ENCODE measurements around the gene GPRC5B. TPM values are rescaled to one million over a fixed set of nuclear protein-coding genes. Genes with fewer than 3 reads are reported as not detected.

The GPRC5B gene
- polyA plus RNA-seq, 2 of the 4 experiments (the other 2 are of a cell fraction) = 12.8 to 19.1 TPM

- H3K4me2 ChIP-seq = no peak overlapping the region
- no peak overlapping the region for H3K4me3 ChIP-seq
- FAIRE-seq (no peak), ATAC-seq (no peak), DNase-seq (ENCODE audit: low read depth in 1 of 2, low spot score in 1 of 2) (no peak)
- TF ChIP-seq CHD4 (IDR thresholded peaks at IDR 0.05; ENCODE audit: borderline replicate concordance) (no peak), NR3C1 (IDR thresholded peaks at IDR 0.05) (no peak), CHD2 (IDR thresholded peaks at IDR 0.05; ENCODE audit: low read length, partially characterized antibody) (no peak), EP300 (IDR thresholded peaks at IDR 0.05) (no peak), NFE2L2 (conservative IDR thresholded peaks at IDR 0.05; ENCODE audit: low read length) (no peak), SMC3 (IDR thresholded peaks at IDR 0.05) (no peak), EHF (CRISPR knock-in tag; IDR thresholded peaks at IDR 0.05) (no peak), RCOR1 (IDR thresholded peaks at IDR 0.05; ENCODE audit: low read depth, low read length) (no peak), HES2 (IDR thresholded peaks at IDR 0.05) (no peak), HEYL (CRISPR knock-in tag; IDR thresholded peaks at IDR 0.05) (no peak), CEBPB (IDR thresholded peaks at IDR 0.05) (no peak)
- TF ChIP-seq, protein P1, sequence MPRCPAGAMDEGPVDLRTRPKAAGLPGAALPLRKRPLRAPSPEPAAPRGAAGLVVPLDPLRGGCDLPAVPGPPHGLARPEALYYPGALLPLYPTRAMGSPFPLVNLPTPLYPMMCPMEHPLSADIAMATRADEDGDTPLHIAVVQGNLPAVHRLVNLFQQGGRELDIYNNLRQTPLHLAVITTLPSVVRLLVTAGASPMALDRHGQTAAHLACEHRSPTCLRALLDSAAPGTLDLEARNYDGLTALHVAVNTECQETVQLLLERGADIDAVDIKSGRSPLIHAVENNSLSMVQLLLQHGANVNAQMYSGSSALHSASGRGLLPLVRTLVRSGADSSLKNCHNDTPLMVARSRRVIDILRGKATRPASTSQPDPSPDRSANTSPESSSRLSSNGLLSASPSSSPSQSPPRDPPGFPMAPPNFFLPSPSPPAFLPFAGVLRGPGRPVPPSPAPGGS (IDR thresholded peaks at IDR 0.05) = no peak
- no peaks in the 10 kb centered on the region for H3K9me3 ChIP-seq
- WGBS (ENCODE audit: missing lambda C conversion rate) = 35% methylated on average over 7 of the region's 7 CpGs
- CTCF ChIA-PET = interaction anchor here (0.7 to 17.4 kb wide), 4 partner anchors 300 to 483 kb away, joined by 3 to 374 read pairs (median 6); no protein-coding TSS in a partner anchor
- H3K4me1 ChIP-seq = 0 out of 3 replicates have a peak, but pooled peaks cover 4% of the 10 kb centered on the region
- H3K27ac ChIP-seq = no peak overlapping the region
- POLR2A ChIA-PET = no interaction called here
These were observed 16.5 kb upstream of the GPRC5B start for GRCh38 chr16:19901164-19901563.

- Histone ChIP-seq H3K9me3 (no peaks in the 10 kb centered on the region), H3K4me1 (0 out of 3 replicates have a peak, but pooled peaks cover 4% of the 10 kb centered on the region), H3K27ac (no peak overlapping the region), H3K4me3 (no peak overlapping the region), H3K4me2 (no peak overlapping the region)
- FAIRE-seq = no peak
- TF ChIP-seq, protein P2, sequence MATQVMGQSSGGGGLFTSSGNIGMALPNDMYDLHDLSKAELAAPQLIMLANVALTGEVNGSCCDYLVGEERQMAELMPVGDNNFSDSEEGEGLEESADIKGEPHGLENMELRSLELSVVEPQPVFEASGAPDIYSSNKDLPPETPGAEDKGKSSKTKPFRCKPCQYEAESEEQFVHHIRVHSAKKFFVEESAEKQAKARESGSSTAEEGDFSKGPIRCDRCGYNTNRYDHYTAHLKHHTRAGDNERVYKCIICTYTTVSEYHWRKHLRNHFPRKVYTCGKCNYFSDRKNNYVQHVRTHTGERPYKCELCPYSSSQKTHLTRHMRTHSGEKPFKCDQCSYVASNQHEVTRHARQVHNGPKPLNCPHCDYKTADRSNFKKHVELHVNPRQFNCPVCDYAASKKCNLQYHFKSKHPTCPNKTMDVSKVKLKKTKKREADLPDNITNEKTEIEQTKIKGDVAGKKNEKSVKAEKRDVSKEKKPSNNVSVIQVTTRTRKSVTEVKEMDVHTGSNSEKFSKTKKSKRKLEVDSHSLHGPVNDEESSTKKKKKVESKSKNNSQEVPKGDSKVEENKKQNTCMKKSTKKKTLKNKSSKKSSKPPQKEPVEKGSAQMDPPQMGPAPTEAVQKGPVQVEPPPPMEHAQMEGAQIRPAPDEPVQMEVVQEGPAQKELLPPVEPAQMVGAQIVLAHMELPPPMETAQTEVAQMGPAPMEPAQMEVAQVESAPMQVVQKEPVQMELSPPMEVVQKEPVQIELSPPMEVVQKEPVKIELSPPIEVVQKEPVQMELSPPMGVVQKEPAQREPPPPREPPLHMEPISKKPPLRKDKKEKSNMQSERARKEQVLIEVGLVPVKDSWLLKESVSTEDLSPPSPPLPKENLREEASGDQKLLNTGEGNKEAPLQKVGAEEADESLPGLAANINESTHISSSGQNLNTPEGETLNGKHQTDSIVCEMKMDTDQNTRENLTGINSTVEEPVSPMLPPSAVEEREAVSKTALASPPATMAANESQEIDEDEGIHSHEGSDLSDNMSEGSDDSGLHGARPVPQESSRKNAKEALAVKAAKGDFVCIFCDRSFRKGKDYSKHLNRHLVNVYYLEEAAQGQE (IDR thresholded peaks at IDR 0.05) = no peak
- TF ChIP-seq EP300 (IDR thresholded peaks at IDR 0.05) (no peak), TP53 (CRISPR knock-in tag; IDR thresholded peaks at IDR 0.05) (no peak), HES2 (IDR thresholded peaks at IDR 0.05) (no peak), EHF (CRISPR knock-in tag; IDR thresholded peaks at IDR 0.05) (no peak), KDM1A (IDR thresholded peaks at IDR 0.05; ENCODE audit: low read depth) (no peak), MYC (IDR thresholded peaks at IDR 0.05; ENCODE audit: borderline replicate concordance, low read length) (no peak), POLR2A (IDR thresholded peaks at IDR 0.05; ENCODE audit: low read length) (no peak), FOXS1 (CRISPR knock-in tag; IDR thresholded peaks at IDR 0.05) (no peak), NFE2L2 (conservative IDR thresholded peaks at IDR 0.05; ENCODE audit: low read length) (no peak)
- DNase-seq (ENCODE audit: low read depth in 1 of 2, low spot score in 1 of 2) = no peak
- CTCF ChIA-PET = interaction anchor here (1.0 to 17.4 kb wide), 15 partner anchors 8 to 485 kb away, joined by 3 to 374 read pairs (median 4); no protein-coding TSS in a partner anchor
- POLR2A ChIA-PET = no interaction called here
- WGBS (ENCODE audit: missing lambda C conversion rate) = 39% methylated on average over 5 of the region's 5 CpGs
- peak in 1 of 2 experiments; percentile 45; a peak in 3 of 6 replicates for ATAC-seq
These were observed 14.9 kb upstream of the GPRC5B start for GRCh38 chr16:19899605-19899955.
